ENCODE measurements around the gene NPC2.
"Not testable (repeated sequence)": the region's sequence is repeated elsewhere in the genome, so short reads cannot be mapped to it uniquely, and the experiment has no call there.

The NPC2 gene

GRCh38 chr14:74469548-74470518 lies 23.3 kb downstream of the NPC2 start:
- no peak for DNase-seq (ENCODE audit: low read depth)

GRCh38 chr14:74468513-74468912 lies 24.6 kb downstream of the NPC2 start:
- no peak for DNase-seq (ENCODE audit: low read depth)

- DNase-seq (ENCODE audit: low read depth), result no peak
Observed at GRCh38 chr14:74465335-74465734, 27.8 kb downstream of the NPC2 start.

GRCh38 chr14:74464785-74465184 lies 28.3 kb downstream of the NPC2 start:
- no peak for DNase-seq (ENCODE audit: low read depth)

- no peak for DNase-seq (ENCODE audit: low read depth)
Observed at GRCh38 chr14:74463697-74464096, 29.4 kb downstream of the NPC2 start.

- DNase-seq (ENCODE audit: low read depth), result no peak
Observed at GRCh38 chr14:74462993-74463392, 30.1 kb downstream of the NPC2 start.

- DNase-seq (ENCODE audit: low read depth), result no peak
Observed at GRCh38 chr14:74459976-74460375, 33.1 kb downstream of the NPC2 start.

- no peak for DNase-seq (ENCODE audit: low read depth)
Observed at GRCh38 chr14:74459289-74459946, 33.7 kb downstream of the NPC2 start.

GRCh38 chr14:74457565-74457895 lies 35.6 kb downstream of the NPC2 start:
- DNase-seq (ENCODE audit: low read depth), result no peak

GRCh38 chr14:74456684-74457564 lies 36.2 kb downstream of the NPC2 start:
- DNase-seq (ENCODE audit: low read depth), result no peak

GRCh38 chr14:74454397-74454796 lies 38.7 kb downstream of the NPC2 start:
- DNase-seq (ENCODE audit: low read depth), result not testable (repeated sequence)

- DNase-seq (ENCODE audit: low read depth), result no peak
Observed at GRCh38 chr14:74444866-74445265, 48.2 kb downstream of the NPC2 start.

- DNase-seq (ENCODE audit: low read depth), result no peak
Observed at GRCh38 chr14:74442757-74443156, 50.3 kb downstream of the NPC2 start.

- DNase-seq (ENCODE audit: low read depth), result no peak
Observed at GRCh38 chr14:74441113-74441512, 52.0 kb downstream of the NPC2 start.

GRCh38 chr14:74438351-74438915 lies 54.7 kb downstream of the NPC2 start:
- no peak for DNase-seq (ENCODE audit: low read depth)

GRCh38 chr14:74437496-74438053 lies 55.5 kb downstream of the NPC2 start:
- DNase-seq (ENCODE audit: low read depth), result no peak

- no peak for DNase-seq (ENCODE audit: low read depth)
Observed at GRCh38 chr14:74434294-74434693, 58.8 kb downstream of the NPC2 start.

- DNase-seq (ENCODE audit: low read depth), result no peak
Observed at GRCh38 chr14:74429991-74430390, 63.1 kb downstream of the NPC2 start.
